ENCODE measurements around the gene ZNF283. TPM values are rescaled to one million over a fixed set of nuclear protein-coding genes. Genes with fewer than 3 reads are reported as not detected.
"Not testable (repeated sequence)": the region's sequence is repeated elsewhere in the genome, so short reads cannot be mapped to it uniquely, and the experiment has no call there.

ZNF283 gene
- total RNA-seq, 1 donor: 12.5 TPM

GRCh38 chr19:43848821-43849220 is 21.7 kb downstream of the ZNF283 start:
- no peak overlapping the region for H3K4me3 ChIP-seq (ENCODE audit: low read depth, low read length)
- TF ChIP-seq CTCF (IDR thresholded peaks at IDR 0.05; ENCODE audit: insufficient read depth, low read length): no peak
- no peak for DNase-seq (ENCODE audit: low read depth)

GRCh38 chr19:43858174-43858573 is 31.1 kb downstream of the ZNF283 start:
- TF ChIP-seq CTCF (IDR thresholded peaks at IDR 0.05; ENCODE audit: insufficient read depth, low read length): no peak
- no peak for DNase-seq (ENCODE audit: low read depth)
- H3K4me3 ChIP-seq (ENCODE audit: low read depth, low read length): no peak overlapping the region

- not testable (repeated sequence) for H3K4me3 ChIP-seq (ENCODE audit: low read depth, low read length); DNase-seq (ENCODE audit: low read depth)
These were observed 39.8 kb downstream of the ZNF283 start for GRCh38 chr19:43866923-43867322.

- peak; percentile 2 for DNase-seq (ENCODE audit: low read depth)
- TF ChIP-seq CTCF (IDR thresholded peaks at IDR 0.05; ENCODE audit: insufficient read depth, low read length): no peak
- H3K4me3 ChIP-seq (ENCODE audit: low read depth, low read length): no peak overlapping the region
These were observed 45.6 kb downstream of the ZNF283 start for GRCh38 chr19:43872547-43873336.

GRCh38 chr19:43880483-43880882 is 53.4 kb downstream of the ZNF283 start:
- DNase-seq (ENCODE audit: low read depth): no peak

GRCh38 chr19:43883864-43884263 is 56.7 kb downstream of the ZNF283 start, which contains the start of gene ZNF404:
ZNF404 (minus strand) TSS chr19:43883964.
- no peak for DNase-seq (ENCODE audit: low read depth)
- H3K4me3 ChIP-seq (ENCODE audit: low read depth, low read length): no peak within 1 kb of the TSS
- no peak for TF ChIP-seq CTCF (IDR thresholded peaks at IDR 0.05; ENCODE audit: insufficient read depth, low read length)

More at GRCh38 chr19:43880483-43880882, 53.4 kb downstream of the ZNF283 start:
- TF ChIP-seq CTCF (IDR thresholded peaks at IDR 0.05; ENCODE audit: insufficient read depth, low read length): no peak
- H3K4me3 ChIP-seq (ENCODE audit: low read depth, low read length): no peak overlapping the region

GRCh38 chr19:43895727-43896308 is 68.7 kb downstream of the ZNF283 start:
- no peak overlapping the region for H3K4me3 ChIP-seq (ENCODE audit: low read depth, low read length)
- DNase-seq (ENCODE audit: low read depth): no peak
- no peak for TF ChIP-seq CTCF (IDR thresholded peaks at IDR 0.05; ENCODE audit: insufficient read depth, low read length)

All from fibroblast of the aortic adventitia (primary cell).